GM13977 (cell line): Measurements from ENCODE around the gene TPSAB1.
"Not testable (repeated sequence)": the region's sequence is repeated elsewhere in the genome, so short reads cannot be mapped to it uniquely, and the experiment has no call there.

ENCODE experiments used
- DNase-seq: peaks from one replicate; pipeline ENCODE4 v3.0.0; 2012; ENCODE audit warnings: low spot score
- CTCF ChIP-seq: IDR thresholded peaks from 2 replicates; pipeline ENCODE4 v1.5.1; 2012; ENCODE audit warnings: mild to moderate bottlenecking, control low read depth; ENCODE audit not compliant: insufficient read depth; ENCODE audit errors: extremely low read depth, missing control alignments
- in situ Hi-C: fragments of 300-500 bp; cut with MboI; formaldehyde crosslinking; loops from one replicate; pipeline ENCODE4 v1.12.0; 2022; ENCODE audit warnings: low sequenced_read_pairs, low pct_unique_long_range_greater_than_20kb, mixed read lengths, inconsistent platforms; ENCODE audit not compliant: unreplicated experiment

Gene TPSAB1

GRCh38 chr16:1240436-1240835 lies at the start of gene TPSAB1:
TSS of gene TPSAB1 (plus strand) at chr16:1240705. CDS start at chr16:1240939, 234 bp downstream.
- in situ Hi-C loops, DNase-seq: not testable (repeated sequence)

GRCh38 chr16:1190789-1191188 lies 49.7 kb upstream of the TPSAB1 start:
- DNase-seq, in situ Hi-C loops: not testable (repeated sequence)

- no peak for DNase-seq
- in situ Hi-C loops = no loop called here
- no peak for TF ChIP-seq CTCF
Observed at GRCh38 chr16:1192384-1193073, 48.0 kb upstream of the TPSAB1 start.

DNA sequence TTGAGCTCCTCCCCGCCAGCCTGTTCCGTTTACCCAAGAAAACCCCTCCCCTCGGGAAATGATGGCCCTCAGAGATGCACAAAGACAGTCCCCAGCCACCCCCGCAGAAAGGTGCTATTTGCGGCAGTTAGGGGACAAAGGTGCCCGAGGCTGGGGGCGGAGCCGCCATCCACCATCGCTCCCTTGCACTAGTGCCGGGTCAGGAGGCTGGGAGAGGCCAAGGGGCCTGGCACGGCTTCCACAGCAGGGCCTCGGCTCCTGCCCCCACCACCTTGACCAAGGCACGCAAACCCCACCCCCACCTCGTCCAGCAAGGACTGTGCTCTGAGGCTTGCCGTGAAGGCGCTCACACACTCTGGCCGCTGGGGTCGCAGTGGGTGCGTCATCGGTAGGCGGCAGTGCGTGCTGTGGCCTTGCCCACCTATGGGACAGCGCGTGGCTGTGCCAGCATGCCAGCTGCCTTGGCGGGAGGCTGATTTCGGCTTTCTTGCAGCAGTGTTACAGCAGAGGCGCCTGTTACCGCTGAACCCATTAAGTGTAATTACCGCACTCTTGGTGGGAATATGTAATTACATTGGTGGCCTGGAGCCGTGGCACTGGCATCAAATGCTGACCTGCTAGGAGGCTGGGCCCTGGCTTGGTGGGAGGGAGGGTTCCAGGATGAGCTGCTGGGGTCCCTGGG lies 47.2 kb upstream of the TPSAB1 start:
- TF ChIP-seq CTCF = no peak
- DNase-seq = no peak
- in situ Hi-C loops = no loop called here

DNA sequence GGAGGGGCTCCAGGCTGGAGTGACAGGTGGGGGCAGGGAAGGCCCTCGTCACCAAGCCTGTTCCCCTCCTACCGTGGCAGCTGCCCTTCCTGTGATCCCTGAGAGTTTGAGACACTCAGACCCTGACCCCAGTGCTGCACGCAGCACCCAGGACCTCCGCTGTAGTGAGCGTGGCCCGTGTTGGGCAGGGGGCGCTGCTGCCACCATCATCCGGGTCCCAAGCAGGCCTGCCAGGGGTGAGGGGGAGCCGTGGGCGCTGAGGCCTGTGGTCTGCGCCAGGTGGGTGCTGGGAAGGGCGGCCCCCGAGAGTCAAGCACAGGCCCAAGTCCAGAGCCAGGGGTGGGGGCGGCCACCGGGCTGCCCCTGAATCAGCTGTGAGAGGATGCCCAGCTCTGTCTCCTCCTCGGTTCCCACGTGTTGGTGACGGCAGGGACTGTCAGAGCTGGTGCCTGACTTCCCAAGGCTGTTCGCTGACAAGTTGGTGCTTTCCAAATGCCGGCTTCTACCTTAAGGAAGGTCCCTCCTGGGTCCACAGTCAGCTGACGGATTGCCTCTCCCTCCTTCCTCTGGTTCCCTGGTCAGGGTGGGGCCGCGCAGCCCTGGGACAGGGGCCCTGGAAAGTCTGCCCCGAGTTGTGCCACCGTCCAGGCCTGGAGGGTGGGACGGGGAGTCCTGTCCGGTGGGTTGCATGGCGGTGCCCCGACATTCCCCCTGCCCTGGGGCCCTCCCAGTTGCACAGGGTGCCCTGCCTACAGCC lies 46.5 kb upstream of the TPSAB1 start:
- in situ Hi-C loops = no loop called here
- no peak for TF ChIP-seq CTCF
- DNase-seq = no peak

- in situ Hi-C loops = no loop called here
- TF ChIP-seq CTCF = peak; percentile 58
- DNase-seq = peak; percentile 75
Observed at GRCh38 chr16:1194665-1195392, 45.7 kb upstream of the TPSAB1 start.

GRCh38 chr16:1195393-1195666 lies 45.2 kb upstream of the TPSAB1 start:
- in situ Hi-C loops = no loop called here
- no peak for TF ChIP-seq CTCF
- DNase-seq = no peak
